Measurements from ENCODE around the gene GPHN. TPM values are rescaled to one million over a fixed set of nuclear protein-coding genes. Genes with fewer than 3 reads are reported as not detected.

The GPHN gene
- polyA plus RNA-seq, 1 of the 3 experiments (the other 2 are of a cell fraction) = 6.9 TPM

GRCh38 chr14:66511849-66512248 is 3.9 kb downstream of the GPHN start:
- Histone ChIP-seq H3K9me2 (no peaks in the 10 kb centered on the region), H3K9me3 (no peaks in the 10 kb centered on the region), H3K4me1 (ENCODE audit: control insufficient read depth in 1 of 2, insufficient read depth in 2 of 2, low read depth in 1 of 2, low read length in 1 of 2) (peaks cover 0 to 3% of the 10 kb centered on the region in 2 experiments; a peak in 3 of 4 replicates), H4K20me1 (ENCODE audit: insufficient read depth) (peaks cover 4% of the 10 kb centered on the region; the same call in 1 of the 2 replicates), H3K27me3 (ENCODE audit: insufficient read depth) (no peaks in the 10 kb centered on the region), H3K4me2 (no peak overlapping the region), H2AFZ (ENCODE audit: low read depth) (no peak overlapping the region), H3K79me2 (ENCODE audit: insufficient read depth) (peaks cover 13% of the 10 kb centered on the region; the same call in 1 of the 2 replicates), H3K27ac (ENCODE audit: low read depth in 2 of 2, low read length in 1 of 2) (no peak overlapping the region), H3F3A (replicated peaks; ENCODE audit: insufficient read depth) (peaks cover 23% of the 10 kb centered on the region), H3K4me3 (ENCODE audit: low read depth in 2 of 2, low read length in 1 of 2) (no peak overlapping the region), H3K9ac (no peak overlapping the region), H3K36me3 (replicated peaks in 1 of 2; ENCODE audit: control insufficient read depth in 1 of 2, insufficient read depth in 2 of 2, low read length in 1 of 2) (no peaks in the 10 kb centered on the region)
- 100% methylated on average over 1 of the region's 1 CpG for WGBS (ENCODE audit: low lambda C conversion rate)
- ChIA-PET POLR2A (no interaction called here), CTCF (interaction anchor here (0.9 kb wide), 2 partner anchors 774 to 1099 kb away, joined by 3 read pairs; no protein-coding TSS in a partner anchor)
- TF ChIP-seq GABPA (IDR thresholded peaks at IDR 0.05; ENCODE audit: low read depth) = no peak
- TF ChIP-seq NFIC (IDR thresholded peaks at IDR 0.05; ENCODE audit: borderline replicate concordance) = no peak
- no peak for TF ChIP-seq RAD21 (IDR thresholded peaks at IDR 0.05; ENCODE audit: low read length)
- TF ChIP-seq ELF1 (IDR thresholded peaks at IDR 0.05) = no peak
- TF ChIP-seq CHD2 (IDR thresholded peaks at IDR 0.05; ENCODE audit: low read length, partially characterized antibody) = no peak
- no peak for TF ChIP-seq TEAD4 (IDR thresholded peaks at IDR 0.05; ENCODE audit: borderline replicate concordance, insufficient read depth)
- TF ChIP-seq JUND (IDR thresholded peaks at IDR 0.05) = no peak
- TF ChIP-seq PBX3 (IDR thresholded peaks at IDR 0.05) = no peak
- TF ChIP-seq YY1 (IDR thresholded peaks at IDR 0.05; ENCODE audit: low read depth) = no peak
- no peak for TF ChIP-seq EZH2phosphoT487 (IDR thresholded peaks at IDR 0.05; ENCODE audit: borderline replicate concordance, low read depth)
- no peak for TF ChIP-seq RCOR1 (IDR thresholded peaks at IDR 0.05; ENCODE audit: low read length)
- TF ChIP-seq REST (IDR thresholded peaks at IDR 0.05; ENCODE audit: low read depth, low read length) = no peak
- TF ChIP-seq GATA2 (CRISPR knock-in tag; IDR thresholded peaks at IDR 0.05) = no peak
- TF ChIP-seq TCF12 (IDR thresholded peaks at IDR 0.05) = no peak
- no peak for TF ChIP-seq FOXJ3 (CRISPR knock-in tag; IDR thresholded peaks at IDR 0.05)
- no peak for TF ChIP-seq MAX (IDR thresholded peaks at IDR 0.05; ENCODE audit: low read depth)
- TF ChIP-seq CTCF (IDR thresholded peaks at IDR 0.05) = no peak
- no peak for DNase-seq

Measured in SK-N-SH (cell line).